MCF 10A (cell line): ENCODE results near the gene ZNF132. TPM values are rescaled to one million over a fixed set of nuclear protein-coding genes. Genes with fewer than 3 reads are reported as not detected.
A peak's percentile ranks its signal among the peaks of the same experiment; 100 is the strongest.
"Not testable (repeated sequence)": the region's sequence is repeated elsewhere in the genome, so short reads cannot be mapped to it uniquely, and the experiment has no call there.

Source experiments
- BruUV-seq: library from RNA; stranded (reverse); fragments of 400-500 nt; replicated peaks from 2 replicates; lab custom pipeline; 2021; lab: Mats Ljungman, UMichigan
- CTCF ChIA-PET: fragments of 300-600 bp; sonication (Branson Sonifier 250); formaldehyde crosslinking; extraction: SDS; loops from one replicate; lab custom pipeline; 2021; ENCODE audit warnings: antibody characterized with exemption, inconsistent platforms; lab: Yijun Ruan, JAX
- POLR2A ChIA-PET: fragments of 300-600, 350-650 bp; sonication (Branson Sonifier 250); formaldehyde crosslinking; extraction: SDS; loops from one replicate; lab custom pipeline; 2020; ENCODE audit warnings: antibody characterized with exemption, inconsistent platforms; lab: Yijun Ruan, JAX
- DNase-seq: peaks from one replicate; pipeline ENCODE4 v3.0.0-alpha.2; 2018; ENCODE audit not compliant: unreplicated experiment
- H3K27ac Mint-ChIP-seq: one replicate; pipeline ENCODE4 v1.8.0; 2022; ENCODE audit warnings: mild to moderate bottlenecking, low read depth, mixed read lengths; ENCODE audit not compliant: unreplicated experiment
- H3K27me3 Mint-ChIP-seq: one replicate; pipeline ENCODE4 v1.8.0; 2022; ENCODE audit warnings: mixed read lengths; ENCODE audit not compliant: insufficient read depth, unreplicated experiment
- H3K36me3 Mint-ChIP-seq: one replicate; pipeline ENCODE4 v1.8.0; 2022; ENCODE audit warnings: mild to moderate bottlenecking, moderate library complexity, mixed read lengths; ENCODE audit not compliant: insufficient read depth, unreplicated experiment
- H3K4me1 Mint-ChIP-seq: one replicate; pipeline ENCODE4 v1.8.0; 2022; ENCODE audit warnings: mixed read lengths; ENCODE audit not compliant: insufficient read depth, unreplicated experiment
- H3K4me3 Mint-ChIP-seq: one replicate; pipeline ENCODE4 v1.8.0; 2022; ENCODE audit warnings: mild to moderate bottlenecking, moderate library complexity, mixed read lengths; ENCODE audit not compliant: unreplicated experiment
- H3K9me3 Mint-ChIP-seq: one replicate; pipeline ENCODE4 v1.8.0; 2022; ENCODE audit warnings: mixed read lengths; ENCODE audit not compliant: unreplicated experiment
- CTCF ChIP-seq: fragments of 200-600 bp; IDR thresholded peaks from one replicate; pipeline ENCODE4 v1.8.0; 2022; ENCODE audit warnings: antibody characterized with exemption, mild to moderate bottlenecking; ENCODE audit not compliant: unreplicated experiment
- intact Hi-C: fragments of 100-400 bp; cut with micrococcal nuclease; formaldehyde crosslinking; loops from 2 replicates; pipeline ENCODE4 v1.14.1; 2022
- total RNA-seq: library from RNA; stranded (reverse); gene quantifications from 2 replicates; pipeline ENCODE4 v1.2.3, GENCODE V29; 2022

The ZNF132 gene
- total RNA-seq, 1 experiment from 2014 or later = not detected

GRCh38 chr19:58450856-58451357, 11.0 kb upstream of the ZNF132 start:
- ChIA-PET CTCF (interaction anchor here (0.7 to 1.7 kb wide), 4 partner anchors 10 to 68 kb away, joined by 3 to 4 read pairs (median 3); no protein-coding TSS in a partner anchor), POLR2A (interaction anchor here (0.5 to 3.0 kb wide), 19 partner anchors 10 to 93 kb away, joined by 3 to 24 read pairs (median 4); partner anchors contain the start of genes TRIM28, ZNF446, ZNF497 and ZNF584)
- TF ChIP-seq CTCF = no peak
- Mint-ChIP-seq H3K36me3 (peaks cover 7% of the 10 kb centered on the region), H3K27me3 (no peaks in the 10 kb centered on the region), H3K27ac (no peak overlapping the region), H3K9me3 (peaks cover 8% of the 10 kb centered on the region), H3K4me3 (peak overlapping the region; percentile 93), H3K4me1 (peaks cover 20% of the 10 kb centered on the region)
- intact Hi-C loops = loop anchor here (5.0 kb wide), 1 partner anchor 44 kb away; the partner anchor contains the start of gene ZNF584
- no TSS peak for BruUV-seq
- peak; percentile 44 for DNase-seq

- POLR2A ChIA-PET = interaction anchor here (0.6 to 3.0 kb wide), 4 partner anchors 22 to 87 kb away, joined by 4 to 24 read pairs (median 8); partner anchors contain the start of genes ZNF446, ZNF497 and ZNF584
- peaks cover 20% of the 10 kb centered on the region for H3K4me1 Mint-ChIP-seq
- DNase-seq, H3K4me3 Mint-ChIP-seq, H3K9me3 Mint-ChIP-seq, H3K27me3 Mint-ChIP-seq, H3K27ac Mint-ChIP-seq, H3K36me3 Mint-ChIP-seq, BruUV-seq: not testable (repeated sequence)
- CTCF ChIA-PET = interaction anchor here (1.0 to 1.1 kb wide), 2 partner anchors 11 to 17 kb away, joined by 3 to 5 read pairs; no protein-coding TSS in a partner anchor
- intact Hi-C loops = loop anchor here (5.0 kb wide), 1 partner anchor 43 kb away; the partner anchor contains the start of gene ZNF584
These were observed 10.0 kb upstream of the ZNF132 start for GRCh38 chr19:58449980-58450379.

- H3K27ac Mint-ChIP-seq, intact Hi-C loops, H3K4me3 Mint-ChIP-seq, H3K36me3 Mint-ChIP-seq, DNase-seq, H3K27me3 Mint-ChIP-seq, H3K9me3 Mint-ChIP-seq, CTCF ChIA-PET, BruUV-seq: not testable (repeated sequence)
- POLR2A ChIA-PET = interaction anchor here (0.6 kb wide), 1 partner anchor 1058 kb away, joined by 3 read pairs; no protein-coding TSS in a partner anchor
- H3K4me1 Mint-ChIP-seq = peaks cover 20% of the 10 kb centered on the region
These were observed 8.9 kb upstream of the ZNF132 start for GRCh38 chr19:58448860-58449259.

GRCh38 chr19:58442986-58443385, 3.0 kb upstream of the ZNF132 start:
- BruUV-seq, H3K4me3 Mint-ChIP-seq, H3K4me1 Mint-ChIP-seq, H3K36me3 Mint-ChIP-seq, H3K27ac Mint-ChIP-seq, DNase-seq, H3K27me3 Mint-ChIP-seq, CTCF ChIA-PET, intact Hi-C loops: not testable (repeated sequence)
- POLR2A ChIA-PET = interaction anchor here (0.6 kb wide), 2 partner anchors 24 to 1203 kb away, joined by 3 read pairs; partner anchors contain the start of gene ZNF805
- H3K9me3 Mint-ChIP-seq = peaks cover 16% of the 10 kb centered on the region

- ChIA-PET CTCF (no interaction called here), POLR2A (no interaction called here)
- H3K27ac Mint-ChIP-seq = no peak overlapping the region
- no peaks in the 10 kb centered on the region for H3K36me3 Mint-ChIP-seq
- H3K4me3 Mint-ChIP-seq = no peak overlapping the region
- no peaks in the 10 kb centered on the region for H3K27me3 Mint-ChIP-seq
- BruUV-seq = no TSS peak
- no peak for TF ChIP-seq CTCF
- no peak for DNase-seq
- H3K9me3 Mint-ChIP-seq = peaks cover 17% of the 10 kb centered on the region
- H3K4me1 Mint-ChIP-seq = no peaks in the 10 kb centered on the region
- intact Hi-C loops = no loop called here
These were observed 603 bp upstream of the ZNF132 start for GRCh38 chr19:58440556-58440955.
